Ovary (tissue), 3 donors: Measurements from ENCODE around the gene NUP93.

Experiments
- EP300 ChIP-seq: sonication (generic); formaldehyde crosslinking; IDR thresholded peaks from one replicate; pipeline ENCODE4 v1.6.1; 2017; ENCODE audit warnings: antibody characterized with exemption
- POLR2A ChIP-seq: fragments of 450-650 bp; IDR thresholded peaks from one replicate; pipeline ENCODE4 v1.6.1; 2017; ENCODE audit warnings: antibody characterized with exemption, mild to moderate bottlenecking, moderate library complexity
- TF ChIP-seq, protein P1 (sequence below), 3 donors: fragments of 450-650 bp in 2 of 3; fragments of 200-600 bp in 1 of 3; IDR thresholded peaks; one replicate each; pipeline versions ENCODE4 v1.5.1 to v1.8.0; 2016 to 2022; ENCODE audit warnings: antibody characterized with exemption in 3 of 3, mild to moderate bottlenecking in 1 of 3
- donor health status: DM: no; HTN: no; CAD: no.

DNA sequence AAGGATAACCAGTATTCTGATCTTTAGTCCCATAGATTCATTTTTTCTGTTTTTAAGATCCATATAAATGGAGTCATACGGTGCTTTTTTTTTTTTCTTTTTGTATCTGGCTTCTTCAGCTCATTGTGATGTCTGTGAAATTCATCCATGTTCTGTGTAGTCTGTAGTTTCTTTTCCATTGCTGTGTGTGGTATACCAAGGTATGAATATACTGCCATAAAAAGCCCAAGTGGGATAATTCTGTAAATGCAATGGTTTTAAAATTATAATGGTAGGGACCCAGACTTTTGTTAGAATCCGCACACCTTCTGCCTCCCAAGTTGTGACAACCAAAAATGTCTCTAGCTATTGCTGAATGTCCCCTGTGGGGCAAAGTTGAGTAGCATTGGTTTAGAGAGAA, 7.6 kb downstream of the NUP93 start:
- TF ChIP-seq, protein P1, sequence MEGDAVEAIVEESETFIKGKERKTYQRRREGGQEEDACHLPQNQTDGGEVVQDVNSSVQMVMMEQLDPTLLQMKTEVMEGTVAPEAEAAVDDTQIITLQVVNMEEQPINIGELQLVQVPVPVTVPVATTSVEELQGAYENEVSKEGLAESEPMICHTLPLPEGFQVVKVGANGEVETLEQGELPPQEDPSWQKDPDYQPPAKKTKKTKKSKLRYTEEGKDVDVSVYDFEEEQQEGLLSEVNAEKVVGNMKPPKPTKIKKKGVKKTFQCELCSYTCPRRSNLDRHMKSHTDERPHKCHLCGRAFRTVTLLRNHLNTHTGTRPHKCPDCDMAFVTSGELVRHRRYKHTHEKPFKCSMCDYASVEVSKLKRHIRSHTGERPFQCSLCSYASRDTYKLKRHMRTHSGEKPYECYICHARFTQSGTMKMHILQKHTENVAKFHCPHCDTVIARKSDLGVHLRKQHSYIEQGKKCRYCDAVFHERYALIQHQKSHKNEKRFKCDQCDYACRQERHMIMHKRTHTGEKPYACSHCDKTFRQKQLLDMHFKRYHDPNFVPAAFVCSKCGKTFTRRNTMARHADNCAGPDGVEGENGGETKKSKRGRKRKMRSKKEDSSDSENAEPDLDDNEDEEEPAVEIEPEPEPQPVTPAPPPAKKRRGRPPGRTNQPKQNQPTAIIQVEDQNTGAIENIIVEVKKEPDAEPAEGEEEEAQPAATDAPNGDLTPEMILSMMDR (IDR thresholded peaks at IDR 0.05): no peak
- TF ChIP-seq POLR2A (no peak), EP300 (no peak)
